ENCODE results near the gene PRKCH. TPM values are rescaled to one million over a fixed set of nuclear protein-coding genes. Genes with fewer than 3 reads are reported as not detected.
A peak's percentile ranks its signal among the peaks of the same experiment; 100 is the strongest.

Gene PRKCH
- total RNA-seq, 2 experiments from 2014 or later: 193 to 194 TPM

DNA sequence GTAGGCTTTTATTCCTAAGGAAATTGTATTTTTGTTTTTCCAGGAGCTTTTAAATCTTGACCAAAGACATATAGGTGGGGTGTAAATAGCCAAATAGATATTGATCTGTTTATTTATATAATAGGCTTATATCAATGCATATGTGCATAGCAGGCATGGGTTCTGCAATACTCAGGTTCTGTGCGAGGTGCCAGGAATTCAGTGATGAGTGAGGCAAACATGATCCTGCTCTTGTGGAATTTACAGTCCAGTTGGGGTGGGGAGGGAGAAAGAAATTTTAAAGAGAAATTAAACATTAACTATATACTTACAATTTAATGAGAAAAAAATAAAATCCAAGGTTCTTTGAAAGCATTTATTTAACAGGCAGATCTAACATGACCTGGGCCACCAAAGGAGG lies 213.7 kb downstream of the PRKCH start:
- POLR2A ChIA-PET: interaction anchor here (1.1 to 1.6 kb wide), 2 partner anchors 9 to 10 kb away, joined by 3 to 4 read pairs; no protein-coding TSS in a partner anchor
- Mint-ChIP-seq H3K4me3 (no peak overlapping the region), H3K27ac (peak overlapping the region; percentile 72), H3K4me1 (ENCODE audit: low read depth) (peaks cover 92% of the 10 kb centered on the region), H3K9me3 (no peaks in the 10 kb centered on the region), H3K27me3 (no peaks in the 10 kb centered on the region), H3K36me3 (ENCODE audit: low read depth) (peaks cover 86% of the 10 kb centered on the region)
- DNase-seq: no peak
- CTCF ChIA-PET: interaction anchor here (0.5 to 1.1 kb wide), 3 partner anchors 15 to 32 kb away, joined by 3 to 4 read pairs (median 3); no protein-coding TSS in a partner anchor
- TF ChIP-seq, protein P1, sequence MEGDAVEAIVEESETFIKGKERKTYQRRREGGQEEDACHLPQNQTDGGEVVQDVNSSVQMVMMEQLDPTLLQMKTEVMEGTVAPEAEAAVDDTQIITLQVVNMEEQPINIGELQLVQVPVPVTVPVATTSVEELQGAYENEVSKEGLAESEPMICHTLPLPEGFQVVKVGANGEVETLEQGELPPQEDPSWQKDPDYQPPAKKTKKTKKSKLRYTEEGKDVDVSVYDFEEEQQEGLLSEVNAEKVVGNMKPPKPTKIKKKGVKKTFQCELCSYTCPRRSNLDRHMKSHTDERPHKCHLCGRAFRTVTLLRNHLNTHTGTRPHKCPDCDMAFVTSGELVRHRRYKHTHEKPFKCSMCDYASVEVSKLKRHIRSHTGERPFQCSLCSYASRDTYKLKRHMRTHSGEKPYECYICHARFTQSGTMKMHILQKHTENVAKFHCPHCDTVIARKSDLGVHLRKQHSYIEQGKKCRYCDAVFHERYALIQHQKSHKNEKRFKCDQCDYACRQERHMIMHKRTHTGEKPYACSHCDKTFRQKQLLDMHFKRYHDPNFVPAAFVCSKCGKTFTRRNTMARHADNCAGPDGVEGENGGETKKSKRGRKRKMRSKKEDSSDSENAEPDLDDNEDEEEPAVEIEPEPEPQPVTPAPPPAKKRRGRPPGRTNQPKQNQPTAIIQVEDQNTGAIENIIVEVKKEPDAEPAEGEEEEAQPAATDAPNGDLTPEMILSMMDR (IDR thresholded peaks at IDR 0.05): no peak
- intact Hi-C loops (cut with micrococcal nuclease): no loop called here
- ATAC-seq: no peak

- H3K36me3 Mint-ChIP-seq (ENCODE audit: low read depth): peaks cover 85% of the 10 kb centered on the region
- intact Hi-C loops (cut with micrococcal nuclease): no loop called here
- no peaks in the 10 kb centered on the region for H3K27me3 Mint-ChIP-seq
- TF ChIP-seq, protein P1 (IDR thresholded peaks at IDR 0.05): no peak
- no peak for DNase-seq
- peaks cover 89% of the 10 kb centered on the region for H3K4me1 Mint-ChIP-seq (ENCODE audit: low read depth)
- peak overlapping the region; percentile 72 for H3K27ac Mint-ChIP-seq
- ATAC-seq: no peak
- POLR2A ChIA-PET: interaction anchor here (1.1 to 1.6 kb wide), 2 partner anchors 8 to 10 kb away, joined by 3 to 4 read pairs; no protein-coding TSS in a partner anchor
- CTCF ChIA-PET: interaction anchor here (0.5 to 1.1 kb wide), 2 partner anchors 16 to 24 kb away, joined by 3 to 4 read pairs; no protein-coding TSS in a partner anchor
- H3K4me3 Mint-ChIP-seq: no peak overlapping the region
- H3K9me3 Mint-ChIP-seq: no peaks in the 10 kb centered on the region
Measured at GRCh38 chr14:61535458-61535857, 214.1 kb downstream of the PRKCH start.

GRCh38 chr14:61536661-61537562 lies 215.5 kb downstream of the PRKCH start:
- intact Hi-C loops (cut with micrococcal nuclease): no loop called here
- Mint-ChIP-seq H3K9me3 (no peaks in the 10 kb centered on the region), H3K36me3 (ENCODE audit: low read depth) (peaks cover 86% of the 10 kb centered on the region), H3K27me3 (no peaks in the 10 kb centered on the region), H3K27ac (peak overlapping the region; percentile 88), H3K4me1 (ENCODE audit: low read depth) (peaks cover 77% of the 10 kb centered on the region), H3K4me3 (no peak overlapping the region)
- POLR2A ChIA-PET: interaction anchor here (0.9 to 1.8 kb wide), 5 partner anchors 8 to 66 kb away, joined by 3 to 5 read pairs (median 4); no protein-coding TSS in a partner anchor
- TF ChIP-seq, protein P1 (IDR thresholded peaks at IDR 0.05): no peak
- CTCF ChIA-PET: interaction anchor here (1.3 to 1.9 kb wide), 6 partner anchors 9 to 172 kb away, joined by 3 to 7 read pairs (median 4); no protein-coding TSS in a partner anchor
- ATAC-seq (no peak), DNase-seq (no peak)

GRCh38 chr14:61537563-61538463 lies 216.4 kb downstream of the PRKCH start:
- ChIA-PET CTCF (interaction anchor here (1.3 to 1.9 kb wide), 4 partner anchors 8 to 172 kb away, joined by 3 to 7 read pairs (median 4); no protein-coding TSS in a partner anchor), POLR2A (interaction anchor here (0.9 to 1.8 kb wide), 3 partner anchors 15 to 67 kb away, joined by 3 to 5 read pairs (median 4); no protein-coding TSS in a partner anchor)
- TF ChIP-seq, protein P1 (IDR thresholded peaks at IDR 0.05): no peak
- peak overlapping the region; percentile 88 for H3K27ac Mint-ChIP-seq
- H3K9me3 Mint-ChIP-seq: no peaks in the 10 kb centered on the region
- no peaks in the 10 kb centered on the region for H3K27me3 Mint-ChIP-seq
- intact Hi-C loops (cut with micrococcal nuclease): no loop called here
- DNase-seq (peak; percentile 54), ATAC-seq (peak; percentile 42)
- H3K4me1 Mint-ChIP-seq (ENCODE audit: low read depth): peaks cover 68% of the 10 kb centered on the region
- H3K4me3 Mint-ChIP-seq: no peak overlapping the region
- H3K36me3 Mint-ChIP-seq (ENCODE audit: low read depth): peaks cover 85% of the 10 kb centered on the region

Measured in activated CD8-positive, alpha-beta T cell treated with anti-CD3 and anti-CD28 coated beads for 36 hours (primary cell).